DMS153 (cell line): ENCODE data around the gene COX7B2.

Source experiments
- DNase-seq: peaks from one replicate; lab custom pipeline; 2025; lab: John Stamatoyannopoulos, UW

COX7B2 gene, protein sequence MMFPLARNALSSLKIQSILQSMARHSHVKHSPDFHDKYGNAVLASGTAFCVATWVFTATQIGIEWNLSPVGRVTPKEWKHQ

GRCh38 chr4:46909078-46909477, at the start of gene COX7B2:
TSS of gene COX7B2 (minus strand) at chr4:46909245. CDS start at chr4:46735192, 174,053 bp downstream.
- no peak for DNase-seq

DNA sequence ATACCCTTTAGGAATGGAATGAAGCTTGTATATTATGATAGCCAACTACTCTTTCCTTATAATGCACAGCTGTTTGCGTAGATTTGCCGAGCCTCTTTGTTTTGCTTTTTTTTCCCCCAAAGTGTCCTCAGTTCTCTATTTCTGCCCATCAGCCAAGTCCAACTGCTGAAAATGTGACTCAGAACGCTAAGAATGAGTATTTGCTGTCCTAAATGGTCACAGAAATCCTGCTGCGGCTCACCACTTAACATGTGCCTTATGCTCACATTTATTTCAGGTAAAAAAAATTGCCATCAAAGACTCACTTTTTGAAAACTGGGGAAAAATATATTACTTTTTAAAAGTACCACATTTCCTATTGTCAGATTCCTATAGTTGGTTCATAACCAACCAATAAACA, 47.4 kb upstream of the COX7B2 start:
- no peak for DNase-seq

- DNase-seq = no peak
Observed at GRCh38 chr4:46955601-46956000, 46.6 kb upstream of the COX7B2 start.

- no peak for DNase-seq
Observed at GRCh38 chr4:46954643-46955042, 45.6 kb upstream of the COX7B2 start.

DNA sequence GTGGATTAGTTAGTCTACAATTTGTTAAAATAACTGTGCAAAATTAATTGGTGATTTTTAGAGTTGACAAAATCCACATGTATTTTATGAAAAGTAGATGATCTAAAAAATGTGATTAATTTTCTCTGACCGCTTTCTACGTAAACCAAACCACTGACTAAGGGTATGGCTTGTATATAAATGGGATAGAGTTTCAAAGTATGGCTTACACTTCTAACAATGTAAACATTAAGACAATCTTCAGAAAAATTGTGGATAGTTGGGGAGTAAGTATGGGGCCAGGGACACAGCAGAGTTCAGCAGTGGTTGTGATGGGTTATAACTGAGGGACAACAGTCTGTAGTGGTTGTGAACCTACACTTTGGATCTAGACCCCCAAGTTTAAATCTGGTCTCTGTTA, 44.5 kb upstream of the COX7B2 start:
- no peak for DNase-seq

GRCh38 chr4:46952451-46952850, 43.4 kb upstream of the COX7B2 start:
- DNase-seq = no peak

- no peak for DNase-seq
Observed at GRCh38 chr4:46950826-46951225, 41.8 kb upstream of the COX7B2 start.

DNA sequence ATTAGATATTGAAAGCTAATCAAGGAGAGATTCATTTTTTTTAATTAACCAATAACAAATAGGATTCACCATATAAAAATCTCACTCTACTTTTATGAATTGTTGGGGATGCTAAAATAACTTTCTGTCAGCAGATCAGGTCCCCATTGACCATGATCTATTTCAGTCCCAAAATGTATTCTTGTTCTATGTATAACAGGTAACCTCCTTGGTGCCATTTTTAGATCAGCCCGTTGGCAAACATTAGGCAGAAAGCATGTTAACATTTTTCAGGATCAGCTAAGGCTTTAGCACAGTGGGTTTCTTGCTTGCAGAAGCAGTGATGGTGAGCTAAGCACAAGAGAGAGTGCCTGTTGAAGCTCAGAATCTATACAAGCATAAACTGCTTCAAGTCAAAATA, 40.8 kb upstream of the COX7B2 start:
- no peak for DNase-seq

DNA sequence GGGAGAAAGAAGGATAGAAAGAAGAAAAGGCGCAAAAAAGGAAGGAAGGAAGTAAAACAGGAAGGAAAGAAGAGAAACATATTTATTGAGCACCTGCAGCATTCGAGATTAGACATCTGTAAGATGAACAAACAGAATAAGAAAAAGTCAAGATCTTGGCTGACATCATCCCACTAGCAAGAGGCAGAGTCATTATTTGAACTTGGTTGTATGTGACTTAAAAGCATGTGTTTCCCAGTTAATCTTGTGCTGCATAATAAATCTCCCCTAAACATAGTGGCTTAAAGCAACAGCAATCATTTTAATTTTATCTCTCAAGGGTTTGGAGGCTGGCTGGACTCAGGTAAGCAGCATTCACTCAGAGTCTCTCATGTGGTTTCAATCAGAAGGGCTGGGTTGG, 38.5 kb upstream of the COX7B2 start:
- no peak for DNase-seq

DNA sequence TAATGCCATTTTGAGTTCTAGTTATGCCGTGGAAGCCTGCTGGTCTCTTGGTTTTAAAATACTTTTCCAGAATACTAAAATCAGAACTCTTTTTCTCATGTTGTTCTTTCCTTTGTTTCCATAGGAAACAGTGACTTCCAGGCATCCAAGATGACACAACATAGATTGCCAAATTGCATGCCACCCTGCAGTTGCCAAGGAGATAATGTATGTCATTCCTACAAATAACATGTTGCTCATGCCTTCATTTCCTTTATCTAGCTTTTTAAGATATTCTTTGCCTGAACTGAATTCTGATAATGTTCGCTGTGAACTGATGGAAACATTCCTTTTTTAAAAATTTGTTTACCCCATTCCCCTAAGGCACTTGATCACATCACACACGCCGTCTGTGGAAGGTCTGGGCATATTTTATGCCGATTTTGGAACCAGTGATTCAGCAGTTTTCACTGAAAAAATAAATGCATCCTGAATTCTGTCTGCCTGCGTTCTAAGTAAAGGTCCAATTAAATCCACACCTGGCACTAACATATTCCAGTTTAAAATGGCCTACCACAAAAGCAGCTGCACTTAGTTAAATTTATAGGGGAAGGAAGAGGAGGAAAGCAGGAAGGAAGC, 38.0 kb upstream of the COX7B2 start:
- no peak for DNase-seq

GRCh38 chr4:46945062-46945461, 36.0 kb upstream of the COX7B2 start:
- DNase-seq = no peak

- DNase-seq = no peak
Observed at GRCh38 chr4:46944345-46944744, 35.3 kb upstream of the COX7B2 start.

GRCh38 chr4:46937493-46937892, 28.4 kb upstream of the COX7B2 start:
- DNase-seq = no peak

GRCh38 chr4:46934726-46935125, 25.7 kb upstream of the COX7B2 start:
- DNase-seq = no peak

DNA sequence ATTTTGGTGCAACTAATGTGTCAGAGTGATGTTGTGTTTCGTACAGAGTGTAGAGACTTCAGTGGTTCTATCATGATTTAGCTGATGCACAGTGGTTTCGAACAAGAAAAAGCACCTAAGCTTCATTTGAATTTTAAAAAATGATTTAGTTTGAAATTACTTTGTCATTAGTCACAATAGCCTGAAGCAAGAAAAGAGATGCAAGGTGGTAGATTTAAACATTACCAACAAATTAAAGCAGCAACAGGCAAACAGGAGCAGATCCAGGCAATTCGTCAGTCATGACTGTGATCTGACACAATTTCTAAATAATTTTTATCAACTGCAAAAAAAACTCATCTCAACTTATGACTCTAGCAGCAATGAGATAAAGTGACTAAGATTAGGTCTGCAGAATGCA, 24.6 kb upstream of the COX7B2 start:
- DNase-seq = no peak

DNA sequence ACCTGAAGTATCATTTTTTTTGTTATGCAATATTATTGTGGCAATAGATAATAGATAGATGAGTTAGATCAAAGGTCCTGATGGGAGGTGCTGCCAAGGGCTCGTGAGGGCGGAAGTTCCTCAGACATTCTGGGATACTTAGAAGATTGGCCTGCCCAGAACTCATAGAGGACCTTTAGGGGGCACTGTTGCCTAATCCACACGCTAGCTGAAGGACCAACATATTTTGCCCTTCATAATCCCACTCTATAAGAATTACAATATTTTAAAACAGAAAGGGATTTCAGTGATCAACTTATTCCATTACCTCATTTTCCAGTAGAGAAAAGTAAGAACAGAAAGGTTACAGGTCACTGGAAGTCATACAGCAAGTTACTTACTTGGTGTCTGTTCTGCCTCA, 22.9 kb upstream of the COX7B2 start:
- DNase-seq = no peak

GRCh38 chr4:46930891-46931290, 21.8 kb upstream of the COX7B2 start:
- no peak for DNase-seq

- DNase-seq = no peak
Observed at GRCh38 chr4:46927201-46927600, 18.2 kb upstream of the COX7B2 start.

- no peak for DNase-seq
Observed at GRCh38 chr4:46924789-46925529, 15.9 kb upstream of the COX7B2 start.

GRCh38 chr4:46922205-46922604, 13.2 kb upstream of the COX7B2 start:
- DNase-seq = no peak

GRCh38 chr4:46908148-46908547, 897 bp downstream of the COX7B2 start:
- DNase-seq = no peak

DNA sequence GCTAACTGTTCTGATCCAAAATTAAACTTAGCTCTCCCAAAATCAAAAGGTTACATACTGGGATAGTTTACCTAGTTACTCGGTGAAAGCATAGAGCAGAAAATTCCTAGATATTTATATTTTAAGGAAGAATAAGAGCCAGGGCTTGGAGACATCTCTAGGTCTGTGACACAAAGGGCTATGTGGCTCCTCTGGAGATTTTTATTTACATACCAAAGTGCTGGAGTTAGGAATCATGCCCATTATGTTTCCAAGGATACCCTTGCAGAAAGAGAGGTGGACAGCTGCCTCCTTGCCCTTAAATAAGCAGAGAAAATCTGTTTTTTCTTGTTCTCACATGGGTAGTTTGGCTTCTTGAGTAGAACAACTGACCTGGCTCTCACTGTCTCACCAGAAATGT, 9.0 kb downstream of the COX7B2 start:
- no peak for DNase-seq

DNA sequence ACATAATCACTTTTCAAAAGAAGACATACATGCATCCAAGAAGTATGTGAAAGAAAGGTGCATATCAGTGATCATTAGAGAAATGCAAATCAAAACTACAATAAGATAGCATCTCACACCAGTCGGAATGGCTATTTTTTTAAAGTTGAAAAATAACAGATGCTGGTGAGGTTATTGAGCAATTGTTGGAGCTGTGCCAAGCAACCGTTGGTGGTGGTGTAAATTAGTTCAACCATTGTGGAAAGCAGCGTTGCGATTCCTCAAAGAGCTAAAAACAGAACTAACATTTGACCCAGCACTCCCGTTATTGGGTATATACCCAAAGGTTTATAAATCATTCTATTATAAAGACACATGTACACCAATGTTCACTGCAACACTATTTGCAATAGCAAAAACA, 14.2 kb downstream of the COX7B2 start:
- no peak for DNase-seq

GRCh38 chr4:46890056-46890455, 19.0 kb downstream of the COX7B2 start:
- DNase-seq = no peak
